ENCODE data around the gene DES.

- TF ChIP-seq CTCF (IDR thresholded peaks at IDR 0.05; ENCODE audit: low read depth, low read length): no peak
- no peak for TF ChIP-seq POLR2A (IDR thresholded peaks at IDR 0.05; ENCODE audit: extremely low read depth, insufficient read length)
Measured at GRCh38 chr2:219469186-219469724, 51.1 kb downstream of the DES start.
